Right ventricle myocardium superior (tissue), 1 donor: ENCODE data around the gene HTT-AS. TPM values are rescaled to one million over a fixed set of nuclear protein-coding genes. Genes with fewer than 3 reads are reported as not detected.
"Not testable (repeated sequence)": the region's sequence is repeated elsewhere in the genome, so short reads cannot be mapped to it uniquely, and the experiment has no call there.

ENCODE experiments used
- ATAC-seq: fragments of 200-7000 bp; cut with Tn5 transposase; one replicate; pipeline ENCODE4 v1.9.1; 2020; ENCODE audit warnings: mild to moderate bottlenecking; ENCODE audit not compliant: poor library complexity
- DNase-seq: peaks from one replicate; pipeline ENCODE4 v3.0.0-alpha.2; 2020
- intact Hi-C: fragments of 100-400 bp; cut with DNase I; formaldehyde crosslinking; loops from one replicate; pipeline ENCODE4 v1.11.2; 2022
- total RNA-seq: library from RNA; stranded (reverse); fragmentation: NEBNext Ultra II Directional; extraction: Animal tissue kit (Norgen Biotek cat#: 25700); gene quantifications from one replicate; pipeline ENCODE4 v1.2.1, GENCODE V29; 2021
- donor health status: DM: no; HTN: yes; CAD: no; lungs with severe emphysema.

The HTT-AS gene
- total RNA-seq, 1 donor from 2014 or later = not detected

DNA sequence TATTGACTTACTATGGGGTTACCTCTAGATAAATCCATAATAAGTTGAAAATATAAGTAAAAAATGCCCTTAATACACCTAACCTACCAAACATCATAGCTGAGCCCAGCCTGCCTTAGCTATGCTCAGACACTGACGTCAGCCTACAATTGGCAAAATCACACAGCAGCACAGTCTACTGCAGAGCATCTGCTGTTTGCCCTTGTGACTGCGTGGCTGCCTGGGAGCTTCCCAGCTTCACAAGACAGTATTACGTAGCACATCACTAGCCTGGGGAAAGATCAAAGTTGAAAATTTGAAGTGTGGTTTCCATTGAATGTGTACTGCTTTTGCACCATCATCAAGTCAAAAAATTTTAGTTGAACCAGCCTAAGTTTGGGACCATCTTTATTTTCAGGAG, 8.8 kb downstream of the HTT-AS start:
- intact Hi-C loops = no loop called here
- DNase-seq (no peak), ATAC-seq (no peak)

DNA sequence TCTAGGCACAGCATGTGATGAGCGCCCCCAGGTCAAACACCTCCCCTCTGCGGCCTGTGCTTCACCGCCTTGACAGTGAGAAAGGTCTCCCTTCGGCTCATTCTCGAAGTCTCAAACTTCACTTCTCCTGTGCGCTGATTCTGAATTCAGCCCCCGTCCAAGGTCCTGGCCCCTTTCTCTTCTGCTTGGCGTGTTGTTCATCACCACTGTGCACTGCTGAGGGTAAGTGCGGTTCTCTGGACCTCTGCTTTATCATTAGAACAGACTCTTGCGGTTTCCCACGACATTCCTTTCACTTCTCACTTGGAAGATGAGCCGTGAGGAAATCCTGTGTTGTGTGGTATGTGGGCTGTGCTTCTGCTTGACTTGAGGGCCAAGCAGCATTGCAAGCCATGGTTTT, 11.9 kb downstream of the HTT-AS start:
- ATAC-seq (no peak), DNase-seq (no peak)
- intact Hi-C loops = no loop called here

DNA sequence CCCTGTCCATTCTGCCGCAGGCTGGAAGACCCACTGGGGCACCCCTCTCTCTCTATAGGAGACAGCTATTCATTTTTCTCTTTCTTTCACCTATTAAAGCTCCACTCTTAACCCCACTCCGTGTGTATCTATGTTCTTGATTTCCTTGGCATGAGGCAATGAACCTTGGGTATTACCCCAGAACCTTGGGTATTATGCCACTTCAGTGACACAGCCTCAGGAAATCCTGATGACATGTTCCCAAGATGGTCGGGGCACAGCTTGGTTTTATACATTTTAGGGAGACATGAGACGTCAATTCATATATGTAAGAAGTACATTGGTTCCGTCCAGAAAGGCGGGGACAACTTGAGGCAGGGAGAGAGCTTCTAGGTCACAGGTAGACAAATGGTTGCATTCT, 13.4 kb downstream of the HTT-AS start:
- DNase-seq (no peak), ATAC-seq (no peak)
- intact Hi-C loops = no loop called here

DNA sequence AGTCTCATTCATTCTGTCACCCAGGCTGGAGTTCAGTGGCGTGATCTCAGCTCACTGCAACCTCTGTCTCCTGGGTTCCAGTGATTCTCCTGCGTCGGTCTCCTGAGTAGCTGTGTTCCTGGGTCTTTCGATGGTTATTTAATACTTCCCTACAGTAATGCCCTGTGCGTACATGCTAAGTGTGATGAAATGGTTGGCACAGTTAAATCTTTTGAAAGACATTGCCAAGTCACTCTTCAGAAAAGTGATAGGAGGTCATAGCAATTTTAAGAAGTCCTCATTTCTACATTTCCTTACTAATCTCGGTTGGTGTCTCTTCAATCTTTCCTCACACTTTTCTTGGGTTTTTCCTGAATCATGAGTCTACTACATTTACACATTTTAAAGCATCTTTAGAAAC, 14.4 kb downstream of the HTT-AS start:
- ATAC-seq = no peak
- intact Hi-C loops = no loop called here

DNA sequence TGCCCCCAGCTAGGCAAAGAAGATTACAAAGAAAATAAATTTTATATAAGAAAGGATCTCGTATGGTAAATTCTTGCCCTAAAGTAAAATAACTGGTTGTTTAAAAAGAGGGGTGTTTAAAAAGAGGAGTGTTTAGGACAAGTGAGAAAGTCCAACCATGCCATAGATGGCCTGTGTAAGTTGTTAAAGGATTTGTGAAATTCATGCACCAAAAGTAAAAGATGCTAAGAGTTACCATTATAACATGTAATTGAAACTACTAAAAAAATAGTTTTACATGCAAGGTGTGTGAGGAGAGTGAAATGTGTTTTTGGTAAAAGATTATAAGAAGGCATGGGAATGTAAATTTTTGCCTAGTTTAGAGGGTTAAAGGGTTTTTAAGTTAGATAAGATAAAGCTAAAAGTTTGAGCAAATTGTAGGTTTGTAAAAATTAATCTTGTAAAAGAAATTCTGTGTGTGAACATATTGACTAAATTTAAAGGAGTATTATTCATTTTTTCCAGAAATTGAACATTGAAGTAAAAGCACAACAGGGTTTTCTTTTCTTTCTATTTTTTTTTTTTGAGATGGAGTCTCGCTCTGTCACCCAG, 20.1 kb downstream of the HTT-AS start:
- no peak for DNase-seq
- no peak for ATAC-seq
- intact Hi-C loops = no loop called here

More for the DNA sequence above, 14.4 kb downstream of the HTT-AS start:
- DNase-seq = no peak

DNA sequence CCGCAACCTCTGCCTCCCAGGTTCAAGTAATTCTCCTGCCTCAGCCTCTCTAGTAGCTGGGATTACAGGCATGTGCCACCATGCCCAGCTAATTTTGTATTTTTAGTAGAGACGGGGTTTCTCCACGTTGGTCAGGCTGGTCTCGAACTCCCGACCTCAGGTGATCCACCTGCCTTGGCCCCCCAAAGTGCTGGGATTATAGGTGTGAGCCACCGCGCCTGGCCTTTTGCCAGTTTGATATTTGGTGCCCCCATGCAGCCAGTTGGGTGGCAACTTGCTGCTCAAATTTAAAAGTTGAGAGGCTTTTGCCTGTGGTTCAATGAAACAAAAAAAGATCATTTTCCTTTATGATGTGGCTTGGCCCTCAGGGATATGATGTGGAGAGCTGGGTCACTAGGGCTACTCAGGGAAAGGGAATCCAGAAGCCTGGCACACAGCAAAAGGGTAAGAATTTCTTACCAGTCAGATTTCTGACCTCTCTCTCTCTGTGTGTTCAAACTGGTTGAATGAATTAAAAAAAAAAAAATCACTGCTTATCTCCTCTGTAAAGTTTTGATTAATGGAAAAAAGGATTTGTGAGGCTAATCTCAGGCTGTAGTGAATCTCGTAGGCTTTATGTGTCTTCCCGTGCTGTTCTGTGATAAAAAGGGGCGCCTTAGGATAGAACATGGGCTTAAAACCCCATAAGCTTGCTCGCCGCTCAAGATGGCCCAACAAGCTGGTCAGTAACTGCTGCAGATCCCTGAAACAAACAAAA, 23.0 kb downstream of the HTT-AS start:
- peak; percentile 19 for DNase-seq
- not testable (repeated sequence) for ATAC-seq

DNA sequence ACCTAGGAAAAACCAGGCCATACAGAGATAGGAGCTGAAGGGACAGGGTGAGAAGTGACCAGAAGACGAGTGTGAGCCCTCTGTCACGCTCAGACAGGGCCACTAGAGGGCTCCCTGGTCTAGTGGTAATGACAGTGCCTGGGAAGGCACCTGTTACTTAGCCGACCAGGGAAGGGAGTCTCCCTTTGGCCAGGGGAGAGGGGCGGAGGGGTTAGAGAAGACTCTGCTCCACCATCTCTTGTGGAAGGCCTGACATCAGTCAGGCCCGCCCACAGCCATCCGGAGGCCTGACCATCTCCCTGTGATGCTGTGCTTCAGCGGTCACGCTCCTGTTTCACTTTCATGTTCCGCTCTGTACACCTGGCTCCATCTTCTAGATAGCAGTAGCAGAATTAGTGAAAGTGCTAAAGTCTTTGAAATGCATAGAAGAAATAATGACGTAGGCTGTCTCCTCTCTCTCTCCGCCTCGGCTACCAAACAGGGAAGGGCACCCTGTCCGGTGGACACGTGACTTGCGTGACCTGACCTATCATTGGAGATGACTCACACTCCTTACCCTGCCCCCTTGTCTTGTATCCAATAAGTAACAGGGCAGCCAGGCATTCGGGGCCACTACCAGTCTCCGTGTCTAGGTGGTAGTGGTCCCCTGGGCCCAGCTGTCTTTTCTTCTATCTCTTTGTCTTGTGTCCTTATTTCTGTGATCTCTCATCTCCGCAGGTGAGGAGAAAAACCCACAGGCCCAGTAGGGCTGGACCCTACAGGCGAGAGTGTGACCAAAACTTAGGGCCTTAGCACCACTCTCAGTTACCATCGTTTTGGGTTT, 26.7 kb downstream of the HTT-AS start:
- ATAC-seq = peak; percentile 59
- peak; percentile 73 for DNase-seq
- intact Hi-C loops = no loop called here

More for the DNA sequence above, 23.0 kb downstream of the HTT-AS start:
- intact Hi-C loops = not testable (repeated sequence)

DNA sequence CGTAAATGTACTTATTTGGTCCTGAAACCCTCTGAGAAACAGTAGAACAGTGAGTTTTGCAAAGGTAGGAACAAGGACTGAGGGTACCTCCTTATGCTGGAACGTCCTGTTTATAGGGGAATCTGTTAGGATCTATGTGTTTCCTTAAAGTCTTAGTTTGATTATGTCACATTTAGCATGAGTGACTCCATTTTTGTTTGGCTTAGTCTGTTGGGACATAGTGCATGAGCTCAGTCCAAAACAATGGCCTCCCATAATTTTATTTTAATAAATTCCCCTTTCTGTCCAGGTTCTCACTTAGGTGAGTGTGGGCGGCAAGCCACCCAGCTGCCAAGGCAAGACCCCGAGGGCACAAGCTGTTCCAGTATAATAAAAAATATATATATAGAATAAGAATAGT, 27.7 kb downstream of the HTT-AS start:
- DNase-seq (no peak), ATAC-seq (no peak)
- intact Hi-C loops = no loop called here

DNA sequence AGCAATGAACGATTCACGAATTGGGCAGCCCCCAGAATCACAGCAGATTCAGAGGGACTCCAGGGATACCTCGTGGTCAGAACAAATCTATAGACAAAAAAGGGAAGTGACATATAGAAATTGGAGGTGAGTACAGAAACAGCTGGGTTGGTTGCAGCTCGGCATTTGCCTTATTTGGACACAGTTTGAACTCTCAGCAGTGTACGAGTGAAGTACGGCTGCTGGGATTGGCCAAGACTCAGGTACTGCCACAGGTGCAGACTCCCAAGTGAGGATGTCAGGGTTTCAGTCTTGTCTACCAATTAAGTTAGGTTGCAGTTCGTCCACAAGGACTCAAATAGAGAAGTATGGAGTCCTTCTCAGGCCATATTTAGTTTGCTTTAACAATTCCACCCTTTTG, 28.2 kb downstream of the HTT-AS start:
- intact Hi-C loops = no loop called here
- DNase-seq (no peak), ATAC-seq (no peak)

DNA sequence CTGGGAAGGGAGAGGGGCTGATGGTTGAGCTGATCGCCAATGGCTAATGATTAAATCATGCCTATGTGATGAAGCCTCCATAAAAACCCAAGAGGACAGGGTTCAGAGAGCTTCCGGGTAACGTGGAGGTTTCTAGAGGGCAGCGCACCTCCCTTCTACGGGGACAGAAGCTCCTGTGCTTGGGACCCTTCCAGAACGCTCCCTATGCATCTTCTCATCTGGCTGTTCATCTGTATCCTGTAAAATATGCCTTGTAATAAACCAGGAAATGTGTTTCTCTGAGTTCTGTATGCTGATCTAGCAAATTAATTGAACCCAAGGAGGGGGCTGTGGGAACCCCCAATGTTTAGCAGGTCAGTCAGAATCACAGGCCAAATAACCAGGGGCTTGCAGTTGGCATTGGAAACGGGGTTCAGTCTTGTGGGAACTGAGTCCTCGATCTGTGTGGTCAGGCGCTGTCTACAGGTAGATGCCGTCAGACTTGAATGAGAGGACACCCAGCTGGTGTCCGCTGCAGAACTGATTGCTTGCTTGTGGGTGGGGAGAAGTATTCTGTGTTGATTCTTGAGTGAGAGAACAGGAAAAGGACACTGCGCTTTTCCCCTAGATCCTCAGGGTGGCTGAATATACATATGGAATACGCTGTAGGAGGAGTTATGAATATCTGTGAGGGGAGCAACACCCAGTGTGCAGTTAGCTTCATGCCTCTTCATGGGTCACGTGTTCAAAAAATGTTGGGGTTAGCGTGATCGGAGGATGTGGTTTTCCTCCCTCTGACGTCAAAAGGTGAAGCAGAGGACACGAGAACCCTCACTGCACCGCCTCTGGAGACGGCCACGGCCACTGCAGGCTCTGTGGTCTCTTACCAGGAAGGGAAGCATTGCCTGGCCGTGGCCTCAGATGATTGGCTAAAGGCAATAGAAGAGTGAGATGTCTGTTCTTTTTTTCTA, 29.2 kb downstream of the HTT-AS start:
- intact Hi-C loops = no loop called here
- DNase-seq (peak; percentile 79), ATAC-seq (no peak)

DNA sequence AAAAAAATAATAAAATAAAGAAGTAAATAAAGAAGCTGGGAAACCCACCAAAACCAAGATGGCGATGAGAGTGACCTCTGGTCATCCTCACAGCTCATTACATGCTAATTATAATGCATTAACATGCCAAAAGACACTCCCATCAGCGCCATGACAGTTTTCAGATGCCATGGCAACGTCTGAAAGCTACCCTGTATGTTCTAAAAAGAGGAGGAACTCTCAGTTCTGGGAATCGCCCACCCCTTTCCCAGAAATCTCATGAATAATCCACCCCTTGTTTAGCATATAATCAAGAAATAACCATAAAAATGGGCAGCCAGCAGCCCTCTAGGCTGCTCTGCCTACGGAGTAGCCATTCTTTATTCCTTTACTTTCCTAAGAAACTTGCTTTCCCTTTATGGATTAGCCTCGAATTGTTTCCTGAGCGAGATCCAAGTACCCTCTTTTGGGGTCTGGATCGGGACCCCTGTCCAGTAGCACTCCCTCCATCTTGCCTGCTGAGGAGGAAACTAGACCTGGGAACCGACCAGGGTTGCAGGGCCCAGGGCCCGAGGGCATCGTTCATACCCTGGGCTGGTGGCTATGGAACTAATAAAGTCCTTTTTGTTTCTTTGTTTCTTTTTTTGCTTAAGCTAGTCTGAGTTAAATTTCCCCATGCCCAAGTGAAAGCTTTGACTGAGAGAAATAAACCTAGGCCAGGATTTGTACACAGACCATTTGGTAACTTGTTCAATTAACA, 30.9 kb downstream of the HTT-AS start:
- no peak for DNase-seq
- ATAC-seq = no peak
- intact Hi-C loops = no loop called here

DNA sequence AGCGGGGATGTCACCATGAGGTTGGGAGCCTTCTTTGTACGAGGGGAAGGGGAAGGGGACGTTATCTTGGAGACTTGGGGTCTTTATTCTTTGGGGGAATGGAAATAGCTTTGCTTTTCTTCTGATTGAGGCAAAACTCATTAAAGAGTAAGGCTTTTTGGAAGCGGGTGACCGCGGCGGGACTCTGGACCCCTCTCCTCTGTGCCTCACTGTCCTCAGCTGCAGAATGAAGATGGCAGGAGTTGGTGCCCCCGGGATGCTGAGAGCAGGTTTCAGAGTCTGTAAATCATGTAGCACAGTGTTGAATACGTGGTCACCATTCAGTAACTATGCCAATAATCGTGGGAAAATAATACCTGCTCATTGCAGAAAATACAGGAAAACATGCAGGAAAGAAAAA, 32.1 kb downstream of the HTT-AS start:
- no peak for ATAC-seq
- intact Hi-C loops = no loop called here
- DNase-seq = peak; percentile 24

DNA sequence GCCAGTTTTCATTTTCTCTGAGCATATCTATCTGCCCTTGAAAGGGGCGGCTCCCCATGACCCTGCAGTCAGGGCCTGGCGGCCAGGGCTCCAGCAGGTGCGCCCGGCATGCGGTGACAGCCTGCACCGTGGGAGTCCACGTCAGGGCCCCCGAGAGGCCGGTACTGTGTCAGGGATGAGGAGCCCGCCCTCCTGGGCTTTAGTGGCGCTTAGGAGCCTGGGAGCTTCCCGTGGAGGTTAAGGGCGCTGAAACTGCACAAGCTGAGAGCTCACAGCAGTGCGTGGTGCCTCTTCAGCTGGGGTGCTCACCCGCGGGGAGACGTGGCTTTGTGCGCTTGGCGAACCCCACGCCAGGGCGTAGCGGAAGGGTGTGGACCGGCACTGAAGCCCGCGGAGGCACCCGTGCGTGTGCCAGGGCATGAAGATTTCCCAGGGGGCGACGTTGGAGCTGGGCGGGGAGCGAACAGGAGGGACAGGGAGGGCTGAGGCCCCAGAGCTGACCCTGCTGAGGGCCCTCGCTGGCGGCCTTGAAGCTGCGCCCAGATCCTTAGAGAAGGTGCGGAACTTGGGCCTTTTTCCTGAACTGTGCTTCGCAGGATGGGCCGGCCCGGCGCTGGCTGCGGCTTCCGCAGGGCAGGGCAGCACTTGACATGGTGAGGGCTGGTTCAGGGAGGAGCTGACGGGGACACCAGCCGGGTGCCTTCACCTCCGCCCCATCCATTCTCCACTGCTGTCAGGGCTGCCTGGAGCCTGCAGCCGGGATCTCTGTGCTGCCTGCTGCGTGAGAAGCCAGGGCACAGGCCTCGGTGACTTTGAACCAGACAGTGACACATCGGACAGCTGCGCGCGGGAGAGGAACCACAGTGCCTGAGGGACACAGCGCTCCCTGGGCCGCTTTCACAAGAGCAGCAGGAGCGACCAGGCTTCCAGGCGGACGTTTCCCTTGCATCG, 32.9 kb downstream of the HTT-AS start:
- peak; percentile 84 for DNase-seq
- intact Hi-C loops = no loop called here
- peak; percentile 69 for ATAC-seq

DNA sequence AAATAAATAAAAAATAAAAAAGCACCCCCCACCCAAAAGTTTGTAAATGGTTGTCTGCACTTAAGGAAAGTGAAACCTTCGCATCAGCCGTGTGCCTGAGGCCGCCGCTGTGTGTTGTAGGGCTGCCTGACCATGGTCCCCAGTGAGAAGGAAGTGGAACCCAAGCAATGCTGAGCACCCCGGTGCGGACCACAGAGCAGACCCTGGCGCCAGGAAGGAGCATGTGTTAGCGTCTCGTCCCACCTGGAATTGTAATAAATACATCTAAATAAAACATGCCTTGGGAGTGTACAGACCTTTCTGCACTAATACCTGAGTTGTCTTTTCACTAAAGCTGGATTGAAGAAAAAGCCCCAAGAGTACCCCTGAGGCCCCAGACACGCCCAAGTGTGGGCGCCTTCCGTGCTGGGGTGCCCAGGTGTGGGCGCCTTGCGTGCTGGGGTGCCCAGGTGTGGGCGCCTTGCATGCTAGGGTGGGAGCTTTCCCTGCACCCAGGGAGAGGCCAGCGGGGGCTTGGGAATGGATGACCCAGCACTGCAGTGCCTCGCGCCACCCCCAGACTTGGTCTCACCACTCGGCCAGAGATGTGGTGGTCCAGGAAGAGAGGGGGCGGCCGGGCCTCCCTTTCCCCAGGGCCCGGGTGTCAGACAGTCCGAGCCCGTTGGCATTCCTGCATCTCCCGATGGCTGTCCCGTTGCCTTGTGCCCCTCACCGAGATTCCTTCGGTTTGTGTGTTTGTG, 33.7 kb downstream of the HTT-AS start:
- intact Hi-C loops = no loop called here
- ATAC-seq (no peak), DNase-seq (peak; percentile 36)

DNA sequence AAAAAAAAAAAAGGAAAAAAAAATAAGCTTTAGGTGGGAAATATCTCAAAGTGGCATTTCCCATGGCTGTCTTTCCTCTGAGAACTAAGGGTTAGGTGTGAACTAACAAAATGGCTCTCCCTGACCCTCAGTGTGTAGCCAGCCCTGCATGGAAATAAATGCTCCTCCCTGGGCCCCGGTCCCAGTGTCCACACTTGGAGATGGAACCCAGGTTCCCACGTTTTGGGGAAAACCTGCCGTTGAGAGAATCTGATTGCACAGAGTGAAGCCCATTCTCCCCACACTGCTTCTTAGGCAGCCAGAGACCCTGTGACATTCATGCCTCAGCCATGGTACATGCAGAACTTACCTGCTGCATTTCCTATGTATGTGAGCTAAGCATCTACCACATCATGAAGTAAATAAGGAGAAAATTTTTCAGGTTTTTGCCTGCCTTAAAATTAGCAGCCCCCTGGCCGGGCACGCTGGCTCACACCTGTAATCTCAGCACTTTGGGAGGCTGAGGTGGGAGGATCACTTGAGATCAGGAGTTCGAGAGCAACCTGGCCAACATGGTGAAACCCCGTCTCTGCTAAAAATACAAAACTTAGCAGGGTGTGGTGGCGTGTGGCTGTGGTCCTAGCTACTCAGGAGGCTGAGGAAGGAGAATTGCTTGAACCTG, 34.5 kb downstream of the HTT-AS start:
- intact Hi-C loops = no loop called here
- DNase-seq = peak; percentile 4
- ATAC-seq = no peak

DNA sequence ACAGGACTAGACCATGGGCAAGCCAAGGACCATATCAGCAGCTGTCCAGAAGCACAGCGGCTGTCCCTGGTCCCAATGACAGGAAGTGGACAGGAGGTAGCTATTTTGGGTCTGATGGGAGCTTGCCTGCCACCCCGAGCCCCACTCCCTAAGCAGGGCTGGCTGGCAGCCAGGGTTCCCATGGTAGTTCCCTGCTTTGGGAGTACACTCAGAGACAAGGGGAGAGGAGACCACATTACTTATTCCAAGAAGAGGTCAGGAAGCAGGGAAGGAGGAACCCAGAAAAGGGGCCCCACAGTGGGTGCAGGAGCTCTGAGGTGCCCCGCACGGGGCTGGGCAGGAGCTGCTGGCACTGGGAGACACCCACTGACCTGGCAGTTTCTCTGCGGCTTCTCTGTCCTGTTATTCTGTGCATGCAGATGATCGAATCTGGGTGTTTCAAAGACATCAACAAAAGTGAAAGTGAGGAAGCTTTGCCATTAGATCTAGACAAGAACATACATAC, 36.3 kb downstream of the HTT-AS start:
- intact Hi-C loops = no loop called here
- peak; percentile 65 for ATAC-seq
- DNase-seq = peak; percentile 84
